HepG2 (cell line): ENCODE data around the gene SUSD3. TPM values are rescaled to one million over a fixed set of nuclear protein-coding genes. Genes with fewer than 3 reads are reported as not detected.

Source experiments
- AKAP8 ChIP-seq: sonication (generic); formaldehyde crosslinking; IDR thresholded peaks from 2 replicates; pipeline ENCODE4 v1.5.1; 2020; ENCODE audit warnings: mild to moderate bottlenecking, missing genetic modification reagents
- GTF3A ChIP-seq: sonication (generic); formaldehyde crosslinking; conservative IDR thresholded peaks from 2 replicates; pipeline ENCODE4 v1.4.0; 2020; ENCODE audit warnings: mild to moderate bottlenecking, missing genetic modification reagents
- HHEX ChIP-seq: IDR thresholded peaks from 2 replicates; pipeline ENCODE4 v1.6.1; 2016; ENCODE audit warnings: control low read depth
- KLF6 ChIP-seq: IDR thresholded peaks from 2 replicates; pipeline ENCODE4 v1.8.0; 2016; ENCODE audit warnings: missing biosample characterization, missing genetic modification reagents
- KMT2A ChIP-seq: sonication (generic); formaldehyde crosslinking; IDR thresholded peaks from 2 replicates; pipeline ENCODE4 v1.4.0; 2020; ENCODE audit warnings: missing genetic modification reagents
- MED13 ChIP-seq: sonication (generic); formaldehyde crosslinking; IDR thresholded peaks from 2 replicates; pipeline ENCODE4 v1.5.0; 2020; ENCODE audit warnings: missing genetic modification reagents
- MXI1 ChIP-seq: IDR thresholded peaks from 3 replicates; pipeline ENCODE4 v1.6.1; 2012; ENCODE audit warnings: low read depth, low read length, inconsistent platforms, borderline replicate concordance
- MYNN ChIP-seq: sonication (generic); formaldehyde crosslinking; IDR thresholded peaks from 2 replicates; pipeline ENCODE4 v1.4.0; 2020; ENCODE audit warnings: mild to moderate bottlenecking, low read depth, missing genetic modification reagents
- NR3C1 ChIP-seq: sonication (generic); formaldehyde crosslinking; IDR thresholded peaks from 2 replicates; pipeline ENCODE4 v1.4.0; 2020; ENCODE audit warnings: missing genetic modification reagents
- PAF1 ChIP-seq: IDR thresholded peaks from 2 replicates; pipeline ENCODE4 v1.6.1; 2016; ENCODE audit warnings: missing genetic modification reagents, missing compliant biosample characterization
- PAX8 ChIP-seq: sonication (generic); formaldehyde crosslinking; IDR thresholded peaks from 2 replicates; pipeline ENCODE4 v1.8.0; 2022; ENCODE audit warnings: mild to moderate bottlenecking, missing genetic modification reagents, borderline replicate concordance
- PCBP2 ChIP-seq: fragments of 200-400 bp; formaldehyde crosslinking; optimal IDR thresholded peaks from 2 replicates; pipeline ENCODE3; 2018; ENCODE audit warnings: low read length, low read depth; ENCODE audit not compliant: poor library complexity, severe bottlenecking
- SMAD1 ChIP-seq: sonication (generic); formaldehyde crosslinking; IDR thresholded peaks from 2 replicates; pipeline ENCODE4 v1.4.0; 2020; ENCODE audit warnings: missing genetic modification reagents, low read depth, mild to moderate bottlenecking, borderline replicate concordance
- TBL1XR1 ChIP-seq: fragments of 150-350 bp; IDR thresholded peaks from 2 replicates; pipeline ENCODE4 v1.6.1; 2014; ENCODE audit warnings: borderline replicate concordance, low read length; ENCODE audit not compliant: partially characterized antibody
- TSC22D2 ChIP-seq: sonication (generic); formaldehyde crosslinking; IDR thresholded peaks from 2 replicates; pipeline ENCODE4 v1.5.1; 2020; ENCODE audit warnings: missing genetic modification reagents, mild to moderate bottlenecking, borderline replicate concordance
- ZFP82 ChIP-seq: sonication (generic); formaldehyde crosslinking; IDR thresholded peaks from 2 replicates; pipeline ENCODE4 v1.5.1; 2020; ENCODE audit warnings: mild to moderate bottlenecking, missing genetic modification reagents, borderline replicate concordance
- ZFX ChIP-seq: sonication (generic); formaldehyde crosslinking; IDR thresholded peaks from 2 replicates; pipeline ENCODE4 v1.4.0; 2020; ENCODE audit warnings: mild to moderate bottlenecking, low read depth, missing genetic modification reagents, moderate library complexity
- ZNF256 ChIP-seq: sonication (generic); formaldehyde crosslinking; conservative IDR thresholded peaks from 2 replicates; pipeline ENCODE4 v1.4.0; 2020; ENCODE audit warnings: missing genetic modification reagents
- ZNF263 ChIP-seq: sonication (generic); formaldehyde crosslinking; IDR thresholded peaks from 2 replicates; pipeline ENCODE4 v1.4.0; 2020; ENCODE audit warnings: missing genetic modification reagents
- ZNF264 ChIP-seq: sonication (generic); formaldehyde crosslinking; IDR thresholded peaks from 2 replicates; pipeline ENCODE4 v1.4.0; 2020; ENCODE audit warnings: missing genetic modification reagents
- ZNF547 ChIP-seq: sonication (generic); formaldehyde crosslinking; IDR thresholded peaks from 2 replicates; pipeline ENCODE4 v1.5.1; 2020; ENCODE audit warnings: mild to moderate bottlenecking, missing genetic modification reagents
- ZNF792 ChIP-seq: IDR thresholded peaks from 2 replicates; pipeline ENCODE4 v1.6.1; 2016
- polyA plus RNA-seq, 8 experiments: library from polyadenylated mRNA; depleted of rRNA in 3 of 8; stranded (reverse) in 7 of 8; unstranded in 1 of 8; fragments of >200 nt; fragmentation: Illumina TruSeq in 4 of 8; extraction: Trizol in 4 of 8; gene quantifications; 2 replicates each; pipeline versions ENCODE4 v1.2.1 to v1.2.3, GENCODE V29; 2011 to 2016; ENCODE audit warnings: low read depth in 4 of 8, missing spikeins in 1 of 8, mixed read lengths in 1 of 8; ENCODE audit not compliant: insufficient read depth in 1 of 8
- total RNA-seq, 5 experiments: library from RNA; depleted of rRNA; stranded (reverse); fragments of >200 nt; fragmentation: Illumina TruSeq; extraction: Trizol; gene quantifications; 2 replicates each; pipeline ENCODE4 v1.2.3, GENCODE V29; 2016; ENCODE audit warnings: low read depth in 1 of 5
- TF ChIP-seq, protein P1 (sequence below): sonication (generic); formaldehyde crosslinking; IDR thresholded peaks from 2 replicates; pipeline ENCODE4 v1.4.0; 2020; ENCODE audit warnings: missing genetic modification reagents, borderline replicate concordance
- TF ChIP-seq, protein P2 (sequence below): sonication (generic); formaldehyde crosslinking; IDR thresholded peaks from 2 replicates; pipeline ENCODE4 v1.9.0; 2021; ENCODE audit warnings: missing genetic modification reagents, borderline replicate concordance
- TF ChIP-seq, protein P3 (sequence below): sonication (generic); formaldehyde crosslinking; IDR thresholded peaks from 2 replicates; pipeline ENCODE4 v1.5.1; 2020; ENCODE audit warnings: missing genetic modification reagents, mild to moderate bottlenecking, borderline replicate concordance

SUSD3 gene
- total and polyA plus RNA-seq, 2 of the 13 experiments (the other 11 are each of a cell fraction or from before 2014, with no cell fraction given), result 7.0 to 9.1 TPM

DNA sequence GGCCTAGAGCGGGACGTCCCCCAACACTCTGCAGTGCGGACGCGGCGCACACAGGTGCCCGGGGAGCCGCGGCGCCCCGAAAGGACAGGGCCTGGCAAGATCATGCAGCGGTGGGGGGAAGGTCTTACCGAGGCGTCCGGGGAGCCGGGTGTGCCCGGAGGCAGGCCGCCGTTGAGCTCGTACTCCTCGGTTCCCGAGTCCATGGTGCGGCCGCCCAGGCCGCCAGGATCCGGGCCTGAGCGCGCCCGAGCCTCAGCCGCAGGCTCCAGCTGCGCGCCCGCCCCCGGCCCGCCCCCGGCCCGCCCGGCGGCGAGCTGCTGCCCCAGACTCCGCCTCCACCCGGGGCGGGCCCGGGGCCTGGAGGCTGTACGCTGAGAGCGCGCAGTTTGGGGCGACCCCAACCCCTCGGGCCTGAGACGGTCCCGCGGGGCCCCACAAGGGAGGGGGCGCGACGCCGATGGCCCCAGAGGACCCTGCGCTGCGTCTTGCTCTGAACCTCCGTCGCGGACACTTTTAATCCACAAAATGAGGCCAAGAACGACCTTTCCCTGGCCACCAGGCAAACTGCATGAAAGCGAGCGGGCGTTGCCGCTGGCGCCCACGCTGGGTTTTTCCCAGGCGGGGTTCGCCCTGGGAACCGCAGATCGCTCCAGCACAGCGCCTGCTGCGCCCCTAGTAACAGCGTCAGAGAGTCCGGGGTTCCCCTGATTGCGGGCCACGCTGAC lies 75.7 kb downstream of the SUSD3 start, which contains the start of gene NINJ1 (continued):
- TF ChIP-seq, protein P1, sequence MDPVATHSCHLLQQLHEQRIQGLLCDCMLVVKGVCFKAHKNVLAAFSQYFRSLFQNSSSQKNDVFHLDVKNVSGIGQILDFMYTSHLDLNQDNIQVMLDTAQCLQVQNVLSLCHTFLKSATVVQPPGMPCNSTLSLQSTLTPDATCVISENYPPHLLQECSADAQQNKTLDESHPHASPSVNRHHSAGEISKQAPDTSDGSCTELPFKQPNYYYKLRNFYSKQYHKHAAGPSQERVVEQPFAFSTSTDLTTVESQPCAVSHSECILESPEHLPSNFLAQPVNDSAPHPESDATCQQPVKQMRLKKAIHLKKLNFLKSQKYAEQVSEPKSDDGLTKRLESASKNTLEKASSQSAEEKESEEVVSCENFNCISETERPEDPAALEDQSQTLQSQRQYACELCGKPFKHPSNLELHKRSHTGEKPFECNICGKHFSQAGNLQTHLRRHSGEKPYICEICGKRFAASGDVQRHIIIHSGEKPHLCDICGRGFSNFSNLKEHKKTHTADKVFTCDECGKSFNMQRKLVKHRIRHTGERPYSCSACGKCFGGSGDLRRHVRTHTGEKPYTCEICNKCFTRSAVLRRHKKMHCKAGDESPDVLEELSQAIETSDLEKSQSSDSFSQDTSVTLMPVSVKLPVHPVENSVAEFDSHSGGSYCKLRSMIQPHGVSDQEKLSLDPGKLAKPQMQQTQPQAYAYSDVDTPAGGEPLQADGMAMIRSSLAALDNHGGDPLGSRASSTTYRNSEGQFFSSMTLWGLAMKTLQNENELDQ, result no peak
- TF ChIP-seq MED13 (CRISPR knock-in tag) (0 out of 2 replicates have a peak, but pooled peaks have one; percentile 52), PAF1 (CRISPR knock-in tag) (no peak), ZNF263 (CRISPR knock-in tag) (no peak), SMAD1 (CRISPR knock-in tag) (no peak), ZFX (CRISPR knock-in tag) (peak; percentile 93), ZNF547 (CRISPR knock-in tag) (no peak), KLF6 (CRISPR knock-in tag) (no peak), AKAP8 (CRISPR knock-in tag) (no peak), KMT2A (CRISPR knock-in tag) (no peak), GTF3A (no peak), ZNF256 (CRISPR knock-in tag) (no peak), MYNN (CRISPR knock-in tag) (no peak), HHEX (CRISPR knock-in tag) (no peak), ZNF264 (CRISPR knock-in tag) (no peak), TBL1XR1 (no peak), PAX8 (no peak; the same call in 1 of the 2 replicates), PCBP2 (no peak), NR3C1 (CRISPR knock-in tag) (no peak), MXI1 (no peak), ZFP82 (CRISPR knock-in tag) (peak; percentile 89), ZNF792 (CRISPR knock-in tag) (no peak), TSC22D2 (CRISPR knock-in tag) (no peak)
- TF ChIP-seq, protein P2, sequence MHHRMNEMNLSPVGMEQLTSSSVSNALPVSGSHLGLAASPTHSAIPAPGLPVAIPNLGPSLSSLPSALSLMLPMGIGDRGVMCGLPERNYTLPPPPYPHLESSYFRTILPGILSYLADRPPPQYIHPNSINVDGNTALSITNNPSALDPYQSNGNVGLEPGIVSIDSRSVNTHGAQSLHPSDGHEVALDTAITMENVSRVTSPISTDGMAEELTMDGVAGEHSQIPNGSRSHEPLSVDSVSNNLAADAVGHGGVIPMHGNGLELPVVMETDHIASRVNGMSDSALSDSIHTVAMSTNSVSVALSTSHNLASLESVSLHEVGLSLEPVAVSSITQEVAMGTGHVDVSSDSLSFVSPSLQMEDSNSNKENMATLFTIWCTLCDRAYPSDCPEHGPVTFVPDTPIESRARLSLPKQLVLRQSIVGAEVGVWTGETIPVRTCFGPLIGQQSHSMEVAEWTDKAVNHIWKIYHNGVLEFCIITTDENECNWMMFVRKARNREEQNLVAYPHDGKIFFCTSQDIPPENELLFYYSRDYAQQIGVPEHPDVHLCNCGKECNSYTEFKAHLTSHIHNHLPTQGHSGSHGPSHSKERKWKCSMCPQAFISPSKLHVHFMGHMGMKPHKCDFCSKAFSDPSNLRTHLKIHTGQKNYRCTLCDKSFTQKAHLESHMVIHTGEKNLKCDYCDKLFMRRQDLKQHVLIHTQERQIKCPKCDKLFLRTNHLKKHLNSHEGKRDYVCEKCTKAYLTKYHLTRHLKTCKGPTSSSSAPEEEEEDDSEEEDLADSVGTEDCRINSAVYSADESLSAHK, result no peak
- TF ChIP-seq, protein P3, sequence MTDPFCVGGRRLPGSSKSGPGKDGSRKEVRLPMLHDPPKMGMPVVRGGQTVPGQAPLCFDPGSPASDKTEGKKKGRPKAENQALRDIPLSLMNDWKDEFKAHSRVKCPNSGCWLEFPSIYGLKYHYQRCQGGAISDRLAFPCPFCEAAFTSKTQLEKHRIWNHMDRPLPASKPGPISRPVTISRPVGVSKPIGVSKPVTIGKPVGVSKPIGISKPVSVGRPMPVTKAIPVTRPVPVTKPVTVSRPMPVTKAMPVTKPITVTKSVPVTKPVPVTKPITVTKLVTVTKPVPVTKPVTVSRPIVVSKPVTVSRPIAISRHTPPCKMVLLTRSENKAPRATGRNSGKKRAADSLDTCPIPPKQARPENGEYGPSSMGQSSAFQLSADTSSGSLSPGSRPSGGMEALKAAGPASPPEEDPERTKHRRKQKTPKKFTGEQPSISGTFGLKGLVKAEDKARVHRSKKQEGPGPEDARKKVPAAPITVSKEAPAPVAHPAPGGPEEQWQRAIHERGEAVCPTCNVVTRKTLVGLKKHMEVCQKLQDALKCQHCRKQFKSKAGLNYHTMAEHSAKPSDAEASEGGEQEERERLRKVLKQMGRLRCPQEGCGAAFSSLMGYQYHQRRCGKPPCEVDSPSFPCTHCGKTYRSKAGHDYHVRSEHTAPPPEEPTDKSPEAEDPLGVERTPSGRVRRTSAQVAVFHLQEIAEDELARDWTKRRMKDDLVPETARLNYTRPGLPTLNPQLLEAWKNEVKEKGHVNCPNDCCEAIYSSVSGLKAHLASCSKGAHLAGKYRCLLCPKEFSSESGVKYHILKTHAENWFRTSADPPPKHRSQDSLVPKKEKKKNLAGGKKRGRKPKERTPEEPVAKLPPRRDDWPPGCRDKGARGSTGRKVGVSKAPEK (CRISPR knock-in tag), result no peak
